Naive thymus-derived CD4-positive, alpha-beta T cell (primary cell): ENCODE results near the gene YPEL3. TPM values are rescaled to one million over a fixed set of nuclear protein-coding genes. Genes with fewer than 3 reads are reported as not detected.

ENCODE experiments used
- ATAC-seq: fragments of 150-1000 bp; cut with Tn5 transposase; 2 replicates; pipeline ENCODE4 v1.10.0; 2021; ENCODE audit warnings: mild to moderate bottlenecking, moderate library complexity
- CTCF ChIA-PET: fragments of 350-600 bp; sonication (Branson Sonifier 250); formaldehyde crosslinking; loops from one replicate; lab custom pipeline; 2021; ENCODE audit warnings: antibody characterized with exemption; lab: Charles Lee
- POLR2A ChIA-PET: fragments of 350-600 bp; sonication (Branson Sonifier 250); formaldehyde crosslinking; loops from one replicate; lab custom pipeline; 2021; ENCODE audit warnings: antibody characterized with exemption, inconsistent platforms; lab: Charles Lee
- DNase-seq, 9 donors: peaks; one replicate each; pipeline versions ENCODE4 v3.0.0 to v3.0.0-alpha.2; 2020 to 2022; ENCODE audit warnings: mixed read lengths in 1 of 9
- H3K27ac ChIP-seq: one replicate; pipeline ENCODE4 v1.7.0; 2013; ENCODE audit warnings: mild to moderate bottlenecking, low read depth, low read length, moderate library complexity
- H3K27me3 ChIP-seq, 2 donors: one replicate each; pipeline ENCODE4 v1.7.0; 2013; ENCODE audit warnings: low read length in 2 of 2, mild to moderate bottlenecking in 2 of 2, moderate library complexity in 2 of 2; ENCODE audit not compliant: control insufficient read depth in 2 of 2, insufficient read depth in 2 of 2
- H3K36me3 ChIP-seq, 3 experiments: 1 replicate in 2 of 3; 2 replicates in 1 of 3; pipeline ENCODE4 v1.7.0; 2013; ENCODE audit warnings: low read length in 3 of 3, mild to moderate bottlenecking in 3 of 3, moderate library complexity in 1 of 3; ENCODE audit not compliant: insufficient read depth in 3 of 3, control insufficient read depth in 2 of 3
- H3K4me1 ChIP-seq, 2 donors: one replicate each; pipeline ENCODE4 v1.7.0; 2013; ENCODE audit warnings: low read length in 2 of 2, mild to moderate bottlenecking in 2 of 2, moderate library complexity in 1 of 2; ENCODE audit not compliant: control insufficient read depth in 2 of 2, insufficient read depth in 2 of 2
- H3K4me3 ChIP-seq: 2 replicates; pipeline ENCODE4 v1.7.0; 2013; ENCODE audit warnings: mild to moderate bottlenecking, low read length
- H3K9me3 ChIP-seq, 3 experiments: 1 replicate in 2 of 3; 2 replicates in 1 of 3; pipeline ENCODE4 v1.7.0; 2013; ENCODE audit warnings: low read length in 3 of 3; ENCODE audit not compliant: control insufficient read depth in 2 of 3
- H3K27ac Mint-ChIP-seq, 9 donors: one replicate each; pipeline ENCODE4 v1.8.0; 2020 to 2022; ENCODE audit warnings: mixed read lengths in 9 of 9, mild to moderate bottlenecking in 8 of 9, moderate library complexity in 5 of 9, inconsistent platforms in 2 of 9
- H3K27me3 Mint-ChIP-seq, 5 donors: one replicate each; pipeline ENCODE4 v1.8.0; 2021 to 2022; ENCODE audit warnings: mixed read lengths in 5 of 5, mild to moderate bottlenecking in 1 of 5
- H3K36me3 Mint-ChIP-seq, 5 donors: one replicate each; pipeline ENCODE4 v1.8.0; 2020 to 2022; ENCODE audit warnings: mixed read lengths in 5 of 5, mild to moderate bottlenecking in 3 of 5, inconsistent platforms in 1 of 5
- H3K4me1 Mint-ChIP-seq, 7 donors: one replicate each; pipeline ENCODE4 v1.8.0; 2020 to 2022; ENCODE audit warnings: mixed read lengths in 7 of 7, mild to moderate bottlenecking in 3 of 7, inconsistent platforms in 1 of 7
- H3K4me3 Mint-ChIP-seq, 10 donors: one replicate each; pipeline ENCODE4 v1.8.0; 2020 to 2022; ENCODE audit warnings: mild to moderate bottlenecking in 10 of 10, mixed read lengths in 10 of 10, moderate library complexity in 6 of 10, inconsistent platforms in 2 of 10
- H3K9me3 Mint-ChIP-seq, 11 donors: one replicate each; pipeline ENCODE4 v1.8.0; 2020 to 2022; ENCODE audit warnings: mixed read lengths in 11 of 11, mild to moderate bottlenecking in 4 of 11, inconsistent platforms in 1 of 11, moderate library complexity in 1 of 11
- intact Hi-C, 2 donors: fragments of 100-400 bp; cut with micrococcal nuclease; formaldehyde crosslinking; loops; one replicate each; pipeline ENCODE4 v1.15.1; 2023
- polyA plus RNA-seq, 2 donors: library from polyadenylated mRNA; unstranded; fragments of 300-500 nt; fragmentation: Illumina TruSeq; gene quantifications; one replicate each; pipeline ENCODE4 v1.2.3, GENCODE V29; 2021
- total RNA-seq, 6 experiments: library from RNA in 5 of 6; stranded (reverse) in 5 of 6; gene quantifications; 1 replicate in 5 of 6; 2 replicates in 1 of 6; pipeline ENCODE4 v1.2.3 and lab custom pipeline; 2021 to 2026

YPEL3 gene
- total and polyA plus RNA-seq, 7 experiments from 2014 or later, result 50.5 to 308 (median 242) TPM

DNA sequence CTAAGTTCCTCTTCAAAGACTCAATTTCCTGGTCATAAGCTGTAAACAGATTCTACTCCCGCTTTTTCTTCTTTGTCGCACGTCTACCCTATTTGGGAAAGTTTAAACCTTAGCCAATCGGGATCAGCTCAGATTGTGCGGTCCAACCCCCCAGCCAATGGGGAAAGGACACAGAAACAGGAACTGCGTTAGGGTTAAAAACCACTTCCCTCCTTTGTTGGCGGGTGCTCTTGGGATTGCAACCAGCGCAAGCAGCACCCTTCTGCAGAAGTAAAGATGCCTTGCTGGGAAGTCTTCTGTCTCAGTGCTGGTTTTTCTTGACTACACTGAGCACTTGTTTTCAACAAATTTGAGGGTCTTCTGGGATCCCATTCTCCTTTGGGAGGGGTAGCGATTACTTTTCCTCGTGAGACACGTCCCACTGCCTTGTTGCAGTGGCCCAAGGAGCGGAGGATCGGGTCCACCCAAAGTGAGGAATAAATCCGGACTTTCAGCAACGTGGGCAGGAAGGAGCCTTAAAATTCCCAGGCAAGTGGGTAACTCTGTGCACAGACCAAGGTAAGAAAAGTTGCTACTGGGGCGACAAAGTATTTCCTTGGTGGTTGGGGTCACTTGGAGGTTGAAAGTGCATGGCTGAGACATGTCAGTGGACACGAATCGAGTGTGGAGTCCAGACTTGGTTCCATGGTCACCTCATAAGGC is 1.0 kb upstream of the YPEL3 start:
- intact Hi-C loops, result loop anchor here (1.0 to 10.0 kb wide), 10 partner anchors 22 to 598 kb away; partner anchors contain the start of genes MAPK3 (in 2 of the 2), ALDOA (in 1 of the 2), CORO1A (in 1 of the 2) and FBRS (in 1 of the 2)
- POLR2A ChIA-PET, result interaction anchor here (0.9 to 10.4 kb wide), 6 partner anchors 9 to 321 kb away, joined by 3 to 216 read pairs (median 84); partner anchors contain the start of genes ALDOA, CORO1A and PPP4C
- no peaks in the 10 kb centered on the region for H3K27me3 ChIP-seq
- no peak for ATAC-seq
- peak overlapping the region; percentile 52 for H3K4me3 ChIP-seq
- peak overlapping the region; percentile 77 to 96 (median 94) for H3K27ac Mint-ChIP-seq
- CTCF ChIA-PET, result interaction anchor here (0.6 kb wide), 1 partner anchor 83 kb away, joined by 3 read pairs; no protein-coding TSS in a partner anchor
- H3K4me1 Mint-ChIP-seq, result peaks cover 23 to 42% (median 31%) of the 10 kb centered on the region in 7 donors
- H3K27ac ChIP-seq, result peak overlapping the region; percentile 71
- peaks cover 26 to 33% of the 10 kb centered on the region in 2 donors for H3K4me1 ChIP-seq
- H3K36me3 ChIP-seq, result peaks cover 4 to 12% (median 7%) of the 10 kb centered on the region in 3 experiments
- peak in 7 of 9 donors; percentile 39 to 53 (median 47) for DNase-seq
- peak overlapping the region; percentile 70 to 96 (median 82) for H3K4me3 Mint-ChIP-seq
- H3K27me3 Mint-ChIP-seq, result no peaks in the 10 kb centered on the region
- H3K9me3 Mint-ChIP-seq, result peaks cover 0 to 45% (median 25%) of the 10 kb centered on the region in 11 donors
- H3K36me3 Mint-ChIP-seq, result peaks cover 8 to 46% (median 32%) of the 10 kb centered on the region in 5 donors
- peaks cover 4 to 27% (median 5%) of the 10 kb centered on the region in 3 experiments for H3K9me3 ChIP-seq

DNA sequence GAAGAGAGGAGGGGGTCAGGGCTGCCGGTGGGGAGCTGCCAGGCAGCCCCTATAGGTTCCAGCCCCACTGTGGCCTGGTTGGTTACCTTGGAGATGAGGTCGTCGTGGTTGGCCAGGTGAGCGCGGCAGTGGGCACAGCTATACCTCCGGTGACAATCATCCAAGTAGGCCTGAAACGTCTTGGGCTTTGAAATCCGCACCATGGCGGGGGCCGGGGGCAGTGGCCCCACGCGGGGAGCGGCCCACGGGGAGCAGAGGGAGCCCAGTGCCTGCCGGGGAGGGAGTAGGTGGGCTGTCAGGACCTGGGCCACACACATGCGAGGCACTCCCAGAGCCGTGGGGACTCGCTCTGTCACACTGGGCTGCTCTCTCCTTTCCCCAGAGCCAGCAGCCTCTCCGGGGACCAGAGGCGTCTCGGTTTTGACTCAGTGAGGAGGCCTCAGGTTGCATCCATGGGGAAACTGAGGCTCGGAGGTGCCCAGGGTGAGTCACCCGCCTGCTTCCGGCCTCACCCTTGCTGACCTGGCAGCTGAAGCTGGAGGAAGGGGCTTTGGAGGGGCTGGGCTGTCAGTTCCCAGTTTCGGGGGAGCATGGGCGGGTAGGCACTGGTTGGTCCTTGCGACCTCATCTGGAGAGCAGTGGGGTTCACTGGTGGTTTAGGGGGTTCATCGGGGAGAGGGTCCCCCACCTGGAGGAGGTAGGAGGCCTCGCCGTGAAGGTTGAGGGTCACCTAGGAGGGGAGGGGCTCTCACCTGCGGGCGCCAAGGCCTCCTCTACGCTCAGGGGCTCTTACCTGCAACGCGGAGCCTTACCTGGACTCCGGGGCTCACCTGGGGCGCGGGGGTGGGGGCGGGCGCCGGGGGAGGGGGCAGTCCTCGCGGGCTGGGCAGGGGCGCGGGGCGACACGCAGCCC is 591 bp downstream of the YPEL3 start:
- Histone ChIP-seq H3K4me1 (peaks cover 34 to 39% of the 10 kb centered on the region in 2 donors), H3K9me3 (peaks cover 4 to 27% (median 5%) of the 10 kb centered on the region in 3 experiments), H3K4me3 (peak overlapping the region; percentile 76), H3K27ac (peak overlapping the region; percentile 78), H3K27me3 (no peaks in the 10 kb centered on the region), H3K36me3 (peaks cover 4 to 12% (median 7%) of the 10 kb centered on the region in 3 experiments)
- DNase-seq (peak in 6 of 9 donors; percentile 17 to 37 (median 34)), ATAC-seq (no peak)
- Mint-ChIP-seq H3K9me3 (peaks cover 0 to 40% (median 23%) of the 10 kb centered on the region in 11 donors), H3K27ac (peak overlapping the region; percentile 89 to 96 (median 92)), H3K36me3 (peaks cover 8 to 41% (median 30%) of the 10 kb centered on the region in 5 donors), H3K27me3 (no peaks in the 10 kb centered on the region), H3K4me3 (peak overlapping the region; percentile 80 to 96 (median 90)), H3K4me1 (peaks cover 27 to 49% (median 41%) of the 10 kb centered on the region in 7 donors)
- intact Hi-C loops, result loop anchor here (1.0 to 10.0 kb wide), 10 partner anchors 20 to 599 kb away; partner anchors contain the start of genes MAPK3 (in 2 of the 2), ALDOA (in 1 of the 2), CORO1A (in 1 of the 2) and FBRS (in 1 of the 2)
- POLR2A ChIA-PET, result interaction anchor here (0.9 to 10.4 kb wide), 10 partner anchors 11 to 323 kb away, joined by 3 to 216 read pairs (median 6); partner anchors contain the start of genes ALDOA, CORO1A and PPP4C
- CTCF ChIA-PET, result interaction anchor here (0.8 to 1.0 kb wide), 2 partner anchors 40 to 88 kb away, joined by 3 read pairs; partner anchors contain the start of gene CORO1A

DNA sequence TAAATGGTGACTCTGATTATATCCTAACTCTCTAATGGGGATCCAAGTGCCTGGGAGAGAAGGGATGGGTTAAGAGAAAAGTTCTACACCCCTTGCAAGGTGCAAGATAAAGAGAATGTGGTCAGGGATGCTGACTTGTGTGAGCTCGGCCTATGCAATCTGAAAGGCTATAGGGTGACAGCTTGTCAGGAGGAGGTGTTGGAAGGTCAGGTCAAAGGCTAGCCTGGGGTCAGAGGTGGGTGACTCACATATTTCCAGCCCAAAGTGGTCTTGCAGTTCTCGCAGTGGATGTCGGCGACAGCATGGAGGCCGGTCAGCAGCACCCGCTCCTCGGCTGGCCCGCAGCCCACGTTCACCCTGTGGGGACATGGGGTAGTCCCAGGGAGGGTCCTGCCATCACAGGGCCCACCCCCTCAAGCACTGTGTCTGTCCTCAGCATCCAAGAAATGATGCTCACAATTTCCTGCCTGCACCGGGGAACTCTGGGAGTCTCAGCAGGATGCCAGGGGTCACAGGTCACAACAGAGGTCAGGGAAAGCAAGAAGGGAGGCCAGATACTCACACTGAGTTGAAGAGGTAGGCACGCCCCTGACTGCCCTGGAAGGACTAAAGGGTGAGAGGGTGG is 1.4 kb downstream of the YPEL3 start:
- peaks cover 4 to 27% (median 5%) of the 10 kb centered on the region in 3 experiments for H3K9me3 ChIP-seq
- Mint-ChIP-seq H3K4me3 (peak overlapping the region; percentile 80 to 96 (median 90)), H3K27ac (peak overlapping the region; percentile 89 to 96 (median 92)), H3K27me3 (no peaks in the 10 kb centered on the region), H3K36me3 (peaks cover 8 to 41% (median 30%) of the 10 kb centered on the region in 5 donors), H3K9me3 (peaks cover 0 to 32% (median 23%) of the 10 kb centered on the region in 11 donors), H3K4me1 (peaks cover 27 to 56% (median 48%) of the 10 kb centered on the region in 7 donors)
- H3K4me1 ChIP-seq, result peaks cover 34 to 46% of the 10 kb centered on the region in 2 donors
- DNase-seq, result no peak
- H3K27me3 ChIP-seq, result no peaks in the 10 kb centered on the region
- H3K4me3 ChIP-seq, result peak overlapping the region; percentile 76
- H3K36me3 ChIP-seq, result peaks cover 4 to 12% (median 7%) of the 10 kb centered on the region in 3 experiments
- peak overlapping the region; percentile 78 for H3K27ac ChIP-seq
- no peak for ATAC-seq
- POLR2A ChIA-PET, result interaction anchor here (0.6 to 10.4 kb wide), 10 partner anchors 11 to 91 kb away, joined by 3 to 216 read pairs (median 6); partner anchors contain the start of genes ALDOA, CORO1A and PPP4C
- CTCF ChIA-PET, result interaction anchor here (0.7 to 1.0 kb wide), 3 partner anchors 39 to 490 kb away, joined by 3 read pairs; partner anchors contain the start of gene CORO1A
- intact Hi-C loops, result loop anchor here (5.0 to 10.0 kb wide), 6 partner anchors 42 to 600 kb away; partner anchors contain the start of genes FBRS (in 1 of the 2), MYL11 (in 1 of the 2), PRR14 (in 1 of the 2) and SRCAP (in 1 of the 2)

GRCh38 chr16:30092373-30093010 is 3.5 kb downstream of the YPEL3 start:
- peaks cover 4 to 12% (median 7%) of the 10 kb centered on the region in 3 experiments for H3K36me3 ChIP-seq
- ChIA-PET CTCF (interaction anchor here (0.6 to 3.9 kb wide), 17 partner anchors 11 to 1080 kb away, joined by 3 to 18 read pairs (median 3); partner anchors contain the start of genes ALDOA and PPP4C), POLR2A (interaction anchor here (0.6 to 10.4 kb wide), 14 partner anchors 18 to 379 kb away, joined by 3 to 216 read pairs (median 8); partner anchors contain the start of genes ALDOA, CORO1A, ITGAL and MAPK3)
- peaks cover 40 to 67% (median 55%) of the 10 kb centered on the region in 7 donors for H3K4me1 Mint-ChIP-seq
- H3K4me3 Mint-ChIP-seq, result peak overlapping the region; percentile 87 to 96 (median 93)
- DNase-seq (peak in 7 of 9 donors; percentile 40 to 81 (median 47)), ATAC-seq (peak; percentile 62)
- no peaks in the 10 kb centered on the region for H3K27me3 Mint-ChIP-seq
- H3K27ac ChIP-seq, result peak overlapping the region; percentile 77
- H3K4me3 ChIP-seq, result peak overlapping the region; percentile 60
- H3K27me3 ChIP-seq, result no peaks in the 10 kb centered on the region
- intact Hi-C loops, result loop anchor here (1.0 to 10.0 kb wide), 10 partner anchors 16 to 602 kb away; partner anchors contain the start of genes ALDOA (in 2 of the 2), FBRS (in 1 of the 2), MAPK3 (in 1 of the 2) and MYL11 (in 1 of the 2)
- H3K9me3 Mint-ChIP-seq, result peaks cover 0 to 13% (median 8%) of the 10 kb centered on the region in 11 donors
- peaks cover 0 to 12% (median 5%) of the 10 kb centered on the region in 3 experiments for H3K9me3 ChIP-seq
- H3K4me1 ChIP-seq, result peaks cover 34 to 47% of the 10 kb centered on the region in 2 donors
- peak overlapping the region; percentile 92 to 97 (median 95) for H3K27ac Mint-ChIP-seq
- H3K36me3 Mint-ChIP-seq, result peaks cover 4 to 30% (median 20%) of the 10 kb centered on the region in 5 donors
